Brain microvascular endothelial cell (primary cell): Measurements from ENCODE around the gene PLVAP.

Source experiments
- DNase-seq: peaks from one replicate; pipeline ENCODE4 v3.0.0-alpha.2; 2020
- H3K27ac ChIP-seq: fragments of 250-450 bp; sonication (Bioruptor Pico); 2 replicates; pipeline ENCODE4 v1.5.1; 2020; ENCODE audit warnings: mild to moderate bottlenecking, moderate library complexity
- H3K27me3 ChIP-seq: fragments of 250-450 bp; sonication (Bioruptor Pico); replicated peaks from 2 replicates; pipeline ENCODE4 v1.5.1; 2020; ENCODE audit warnings: mild to moderate bottlenecking
- H3K36me3 ChIP-seq: fragments of 250-450 bp; sonication (Bioruptor Pico); replicated peaks from 2 replicates; pipeline ENCODE4 v1.5.1; 2020; ENCODE audit warnings: mild to moderate bottlenecking
- H3K4me3 ChIP-seq: 2 replicates; pipeline ENCODE4 v1.5.1; 2011; ENCODE audit warnings: low read depth, mild to moderate bottlenecking, control low read depth, low read length, moderate library complexity
- CTCF ChIP-seq: IDR thresholded peaks from 2 replicates; pipeline ENCODE4 v1.5.1; 2011; ENCODE audit warnings: low read depth, mild to moderate bottlenecking, moderate library complexity, low read length, control low read depth, inconsistent platforms; ENCODE audit errors: missing control alignments
- in situ Hi-C: cut with HindIII; loops from 2 replicates; pipeline ENCODE4 v1.10.0; 2017; ENCODE audit warnings: low sequenced_read_pairs, low pct_ligation_motif_present

PLVAP gene

DNA sequence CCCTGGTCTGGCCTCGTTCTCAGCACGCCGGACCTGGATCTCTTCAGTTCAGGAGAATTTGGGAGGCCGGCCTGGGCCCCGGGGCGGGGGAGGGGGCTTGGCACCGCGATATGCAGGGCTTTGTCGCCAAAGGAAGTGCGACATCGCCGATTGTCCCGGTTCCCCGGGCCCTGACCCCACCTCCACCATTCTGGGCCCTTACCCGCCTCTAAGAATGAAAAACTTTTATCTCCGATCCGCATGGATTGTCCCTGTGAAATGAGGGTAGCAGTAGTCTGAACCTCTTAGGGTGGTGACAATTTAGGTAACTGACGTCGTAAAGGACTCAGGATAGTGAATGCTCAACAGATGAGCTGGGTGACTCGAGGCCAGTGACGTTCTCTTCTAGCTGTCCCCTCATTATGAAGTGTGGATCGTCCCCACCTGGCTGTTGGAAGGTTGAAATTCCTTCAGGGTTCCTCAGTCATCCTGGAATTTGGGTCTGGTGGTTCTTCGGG is 67.1 kb downstream of the PLVAP start:
- H3K36me3 ChIP-seq = peaks cover 19% of the 10 kb centered on the region
- no peaks in the 10 kb centered on the region for H3K27me3 ChIP-seq
- DNase-seq = no peak
- in situ Hi-C loops = no loop called here
- H3K4me3 ChIP-seq = peak overlapping the region; percentile 97
- TF ChIP-seq CTCF = no peak
- H3K27ac ChIP-seq = peak overlapping the region; percentile 69

- TF ChIP-seq CTCF = no peak
- H3K4me3 ChIP-seq = peak within 1 kb of the TSS; percentile 97
- in situ Hi-C loops = no loop called here
These were observed 67.8 kb downstream of the PLVAP start, which contains the start of gene DDA1 for GRCh38 chr19:17309198-17309964. TSS of gene DDA1 (plus strand) at chr19:17309563. CDS start at chr19:17309655, 92 bp downstream.

DNA sequence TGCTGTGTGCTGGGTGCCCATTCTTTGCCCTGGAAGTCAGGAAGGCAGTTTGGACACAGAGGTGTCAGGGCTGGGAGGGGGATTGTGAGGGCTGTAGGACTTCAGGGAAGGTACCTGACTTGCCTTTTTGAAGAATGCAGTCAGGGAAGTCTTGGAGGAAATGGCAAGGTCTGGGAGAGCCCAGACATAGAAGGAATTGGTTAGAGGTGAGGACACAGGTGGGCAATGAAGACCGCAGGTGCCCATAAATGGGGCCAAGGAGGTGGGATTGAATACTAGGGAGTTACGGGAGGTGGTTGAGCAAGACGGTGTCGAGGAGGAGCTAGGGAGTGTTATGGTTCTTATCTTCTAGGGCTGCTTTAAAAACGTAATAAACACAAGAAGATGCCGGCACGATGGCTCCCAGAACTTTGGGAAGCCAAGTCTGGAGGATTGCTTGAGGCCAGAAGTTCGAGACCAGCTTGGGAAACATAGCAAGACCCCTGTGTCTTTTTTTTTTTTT is 69.2 kb downstream of the PLVAP start:
- peaks cover 5% of the 10 kb centered on the region for H3K36me3 ChIP-seq
- no peak for DNase-seq
- no peak overlapping the region for H3K27ac ChIP-seq
- TF ChIP-seq CTCF = no peak
- H3K27me3 ChIP-seq = no peaks in the 10 kb centered on the region
- no peak overlapping the region for H3K4me3 ChIP-seq
- in situ Hi-C loops = no loop called here

More at GRCh38 chr19:17309198-17309964, 67.8 kb downstream of the PLVAP start, which contains the start of gene DDA1:
- DNase-seq = peak; percentile 100
- peaks cover 13% of the 10 kb centered on the region for H3K36me3 ChIP-seq
- H3K27ac ChIP-seq = peak within 1 kb of the TSS; percentile 69
- H3K27me3 ChIP-seq = no peaks in the 10 kb centered on the region

GRCh38 chr19:17306285-17306714 is 70.8 kb downstream of the PLVAP start:
- Histone ChIP-seq H3K27ac (peak overlapping the region; percentile 40), H3K4me3 (peak overlapping the region; percentile 84), H3K27me3 (no peaks in the 10 kb centered on the region), H3K36me3 (no peaks in the 10 kb centered on the region)
- in situ Hi-C loops = no loop called here
- no peak for DNase-seq
- no peak for TF ChIP-seq CTCF

- in situ Hi-C loops = no loop called here
- TF ChIP-seq CTCF = peak; percentile 84
- DNase-seq = peak; percentile 95
- Histone ChIP-seq H3K4me3 (peak within 1 kb of the TSS; percentile 84), H3K27ac (peak within 1 kb of the TSS; percentile 40), H3K27me3 (no peaks in the 10 kb centered on the region), H3K36me3 (no peaks in the 10 kb centered on the region)
These were observed 71.4 kb downstream of the PLVAP start, which contains the start of gene MRPL34 for GRCh38 chr19:17305517-17306284. TSS of gene MRPL34 (plus strand) at chr19:17305872. CDS start at chr19:17305893, 21 bp downstream.
